Immature natural killer cell (primary cell): ENCODE data around the gene MVK. TPM values are rescaled to one million over a fixed set of nuclear protein-coding genes. Genes with fewer than 3 reads are reported as not detected.

Source experiments
- DNase-seq, 3 donors: peaks; one replicate each; pipeline ENCODE4 v3.0.0; 2022; ENCODE audit warnings: mixed read lengths in 1 of 3
- H3K27ac Mint-ChIP-seq, 6 donors: one replicate each; pipeline ENCODE4 v1.8.0; 2020; ENCODE audit warnings: mixed read lengths in 6 of 6, mild to moderate bottlenecking in 5 of 6, inconsistent platforms in 4 of 6, moderate library complexity in 3 of 6
- H3K27me3 Mint-ChIP-seq, 3 donors: one replicate each; pipeline ENCODE4 v1.8.0; 2020 to 2021; ENCODE audit warnings: low read depth in 3 of 3, mild to moderate bottlenecking in 3 of 3, mixed read lengths in 3 of 3, moderate library complexity in 3 of 3, inconsistent platforms in 1 of 3
- H3K36me3 Mint-ChIP-seq, 3 donors: one replicate each; pipeline ENCODE4 v1.8.0; 2020; ENCODE audit warnings: mixed read lengths in 3 of 3, inconsistent platforms in 2 of 3, mild to moderate bottlenecking in 2 of 3
- H3K4me1 Mint-ChIP-seq, 2 donors: one replicate each; pipeline ENCODE4 v1.8.0; 2020; ENCODE audit warnings: inconsistent platforms in 2 of 2, mild to moderate bottlenecking in 2 of 2, mixed read lengths in 2 of 2, moderate library complexity in 1 of 2
- H3K4me3 Mint-ChIP-seq, 5 donors: one replicate each; pipeline ENCODE4 v1.8.0; 2020; ENCODE audit warnings: mild to moderate bottlenecking in 5 of 5, mixed read lengths in 5 of 5, inconsistent platforms in 3 of 5, moderate library complexity in 3 of 5
- H3K9me3 Mint-ChIP-seq, 6 donors: one replicate each; pipeline ENCODE4 v1.8.0; 2020; ENCODE audit warnings: mild to moderate bottlenecking in 6 of 6, mixed read lengths in 6 of 6, inconsistent platforms in 4 of 6, moderate library complexity in 3 of 6
- polyA plus RNA-seq, 3 donors: library from polyadenylated mRNA; unstranded; fragments of 300-500 nt; fragmentation: Illumina TruSeq; gene quantifications; one replicate each; pipeline ENCODE4 v1.2.3, GENCODE V29; 2021

Gene MVK
- polyA plus RNA-seq, 3 donors from 2014 or later, result 3.4 to 4.9 (median 4.2) TPM

- H3K4me3 Mint-ChIP-seq, result no peak overlapping the region
- no peaks in the 10 kb centered on the region for H3K4me1 Mint-ChIP-seq
- H3K27me3 Mint-ChIP-seq, result peaks cover 9 to 18% (median 11%) of the 10 kb centered on the region in 3 donors
- no peak for DNase-seq
- H3K27ac Mint-ChIP-seq, result no peak overlapping the region
- peaks cover 0 to 6% (median 1%) of the 10 kb centered on the region in 6 donors for H3K9me3 Mint-ChIP-seq
- no peaks in the 10 kb centered on the region for H3K36me3 Mint-ChIP-seq
Measured at GRCh38 chr12:109632342-109632741, 58.7 kb downstream of the MVK start.

GRCh38 chr12:109635717-109636116 lies 62.1 kb downstream of the MVK start:
- Mint-ChIP-seq H3K27ac (no peak overlapping the region), H3K4me1 (no peaks in the 10 kb centered on the region), H3K27me3 (peaks cover 4 to 11% (median 11%) of the 10 kb centered on the region in 3 donors), H3K9me3 (peaks cover 0 to 6% (median 2%) of the 10 kb centered on the region in 6 donors), H3K4me3 (no peak overlapping the region), H3K36me3 (no peaks in the 10 kb centered on the region)
- no peak for DNase-seq

- no peak for DNase-seq
- H3K9me3 Mint-ChIP-seq, result peaks cover 0 to 6% (median 2%) of the 10 kb centered on the region in 6 donors
- H3K4me1 Mint-ChIP-seq, result no peaks in the 10 kb centered on the region
- no peak overlapping the region for H3K27ac Mint-ChIP-seq
- peaks cover 4 to 11% (median 7%) of the 10 kb centered on the region in 3 donors for H3K27me3 Mint-ChIP-seq
- no peaks in the 10 kb centered on the region for H3K36me3 Mint-ChIP-seq
- H3K4me3 Mint-ChIP-seq, result no peak overlapping the region
Measured at GRCh38 chr12:109637348-109637747, 63.8 kb downstream of the MVK start.

GRCh38 chr12:109637996-109638395 lies 64.4 kb downstream of the MVK start:
- H3K27me3 Mint-ChIP-seq, result peaks cover 4 to 11% (median 7%) of the 10 kb centered on the region in 3 donors
- DNase-seq, result no peak
- H3K36me3 Mint-ChIP-seq, result no peaks in the 10 kb centered on the region
- no peaks in the 10 kb centered on the region for H3K4me1 Mint-ChIP-seq
- no peak overlapping the region for H3K4me3 Mint-ChIP-seq
- H3K9me3 Mint-ChIP-seq, result peaks cover 0 to 6% (median 2%) of the 10 kb centered on the region in 6 donors
- no peak overlapping the region for H3K27ac Mint-ChIP-seq

GRCh38 chr12:109638735-109639134 lies 65.1 kb downstream of the MVK start:
- no peaks in the 10 kb centered on the region for H3K4me1 Mint-ChIP-seq
- H3K9me3 Mint-ChIP-seq, result peaks cover 0 to 3% (median 1%) of the 10 kb centered on the region in 6 donors
- no peak for DNase-seq

GRCh38 chr12:109639151-109639872 lies 65.7 kb downstream of the MVK start:
- Mint-ChIP-seq H3K27me3 (peaks cover 2 to 4% (median 3%) of the 10 kb centered on the region in 3 donors), H3K9me3 (peaks cover 0 to 2% (median 0%) of the 10 kb centered on the region in 6 donors), H3K4me3 (no peak overlapping the region), H3K27ac (no peak overlapping the region), H3K4me1 (no peaks in the 10 kb centered on the region), H3K36me3 (no peaks in the 10 kb centered on the region)
- DNase-seq, result no peak

More at GRCh38 chr12:109638735-109639134, 65.1 kb downstream of the MVK start:
- Mint-ChIP-seq H3K27ac (no peak overlapping the region), H3K4me3 (no peak overlapping the region), H3K27me3 (peaks cover 3 to 5% (median 4%) of the 10 kb centered on the region in 3 donors), H3K36me3 (no peaks in the 10 kb centered on the region)

GRCh38 chr12:109640961-109641360 lies 67.4 kb downstream of the MVK start:
- Mint-ChIP-seq H3K9me3 (peaks cover 0 to 2% (median 0%) of the 10 kb centered on the region in 6 donors), H3K36me3 (no peaks in the 10 kb centered on the region), H3K27me3 (peaks cover 2 to 3% (median 2%) of the 10 kb centered on the region in 3 donors), H3K4me3 (no peak overlapping the region), H3K27ac (no peak overlapping the region), H3K4me1 (no peaks in the 10 kb centered on the region)
- no peak for DNase-seq

- no peak for DNase-seq
- Mint-ChIP-seq H3K9me3 (peaks cover 0 to 2% (median 0%) of the 10 kb centered on the region in 6 donors), H3K4me3 (no peak overlapping the region), H3K27me3 (peaks cover 2 to 3% (median 3%) of the 10 kb centered on the region in 3 donors), H3K27ac (no peak overlapping the region), H3K4me1 (no peaks in the 10 kb centered on the region), H3K36me3 (no peaks in the 10 kb centered on the region)
Measured at GRCh38 chr12:109641422-109641821, 67.8 kb downstream of the MVK start.

- H3K9me3 Mint-ChIP-seq, result peaks cover 0 to 2% (median 0%) of the 10 kb centered on the region in 6 donors
- no peak overlapping the region for H3K27ac Mint-ChIP-seq
- H3K4me1 Mint-ChIP-seq, result no peaks in the 10 kb centered on the region
- no peak for DNase-seq
- no peaks in the 10 kb centered on the region for H3K36me3 Mint-ChIP-seq
- H3K4me3 Mint-ChIP-seq, result no peak overlapping the region
- H3K27me3 Mint-ChIP-seq, result peaks cover 3 to 5% (median 3%) of the 10 kb centered on the region in 3 donors
Measured at GRCh38 chr12:109642506-109643132, 69.0 kb downstream of the MVK start.

GRCh38 chr12:109645194-109645593 lies 71.6 kb downstream of the MVK start:
- H3K27me3 Mint-ChIP-seq, result peaks cover 1 to 5% (median 2%) of the 10 kb centered on the region in 3 donors
- H3K27ac Mint-ChIP-seq, result no peak overlapping the region
- no peaks in the 10 kb centered on the region for H3K36me3 Mint-ChIP-seq
- DNase-seq, result no peak
- no peak overlapping the region for H3K4me3 Mint-ChIP-seq
- H3K9me3 Mint-ChIP-seq, result no peaks in the 10 kb centered on the region
- H3K4me1 Mint-ChIP-seq, result no peaks in the 10 kb centered on the region

GRCh38 chr12:109645708-109646107 lies 72.1 kb downstream of the MVK start:
- Mint-ChIP-seq H3K9me3 (no peaks in the 10 kb centered on the region), H3K4me1 (no peaks in the 10 kb centered on the region), H3K27me3 (peaks cover 1 to 5% (median 2%) of the 10 kb centered on the region in 3 donors), H3K36me3 (no peaks in the 10 kb centered on the region), H3K27ac (no peak overlapping the region), H3K4me3 (no peak overlapping the region)
- no peak for DNase-seq

Other genes starting within 250 kb of the MVK start
- gene MYO1H, start 225.9 kb upstream of the MVK start, polyA plus RNA-seq, result not detected
- gene KCTD10, start 96.5 kb upstream of the MVK start, polyA plus RNA-seq, result 100 to 1,000 TPM in 2 of 3 donors, 10 to 100 TPM in 1; 59.7 to 204 (median 127) TPM
- gene UBE3B, start 96.2 kb upstream of the MVK start, polyA plus RNA-seq, result 10 to 100 TPM; 25.3 to 41.2 (median 34.2) TPM
- 10 to 100 TPM; 25.6 to 61.6 (median 59.0) TPM for gene MMAB, start 290 bp upstream of the MVK start, polyA plus RNA-seq
- gene FAM222A, start 140.0 kb downstream of the MVK start, polyA plus RNA-seq, result under 1 TPM in 2 of 3 donors, not detected in 1; 0.20 to 0.49 TPM